Measurements from ENCODE around the gene ACTR3C.
"Not testable (repeated sequence)": the region's sequence is repeated elsewhere in the genome, so short reads cannot be mapped to it uniquely, and the experiment has no call there.

DNA sequence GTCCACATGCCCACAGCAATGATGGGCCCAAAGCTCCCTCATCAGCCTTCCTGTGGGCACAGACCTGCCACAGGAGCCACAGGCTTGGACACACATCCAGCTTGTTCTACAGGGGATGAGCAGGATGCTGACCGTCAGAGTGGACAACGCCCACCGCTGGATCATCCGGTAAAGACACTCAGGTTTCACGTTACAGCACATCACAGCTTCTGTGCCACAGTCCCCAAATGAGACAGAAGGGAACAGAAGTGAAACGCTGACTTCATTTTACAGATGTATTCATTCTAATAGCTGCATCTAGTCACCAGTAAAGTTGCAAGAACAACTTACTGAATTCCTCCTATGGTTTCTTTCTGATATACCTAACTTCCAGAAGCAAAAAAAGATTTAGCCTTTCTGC, 33.0 kb downstream of the ACTR3C start:
- TF ChIP-seq POLR2A (IDR thresholded peaks at IDR 0.05): not testable (repeated sequence)
- TF ChIP-seq, protein P1, sequence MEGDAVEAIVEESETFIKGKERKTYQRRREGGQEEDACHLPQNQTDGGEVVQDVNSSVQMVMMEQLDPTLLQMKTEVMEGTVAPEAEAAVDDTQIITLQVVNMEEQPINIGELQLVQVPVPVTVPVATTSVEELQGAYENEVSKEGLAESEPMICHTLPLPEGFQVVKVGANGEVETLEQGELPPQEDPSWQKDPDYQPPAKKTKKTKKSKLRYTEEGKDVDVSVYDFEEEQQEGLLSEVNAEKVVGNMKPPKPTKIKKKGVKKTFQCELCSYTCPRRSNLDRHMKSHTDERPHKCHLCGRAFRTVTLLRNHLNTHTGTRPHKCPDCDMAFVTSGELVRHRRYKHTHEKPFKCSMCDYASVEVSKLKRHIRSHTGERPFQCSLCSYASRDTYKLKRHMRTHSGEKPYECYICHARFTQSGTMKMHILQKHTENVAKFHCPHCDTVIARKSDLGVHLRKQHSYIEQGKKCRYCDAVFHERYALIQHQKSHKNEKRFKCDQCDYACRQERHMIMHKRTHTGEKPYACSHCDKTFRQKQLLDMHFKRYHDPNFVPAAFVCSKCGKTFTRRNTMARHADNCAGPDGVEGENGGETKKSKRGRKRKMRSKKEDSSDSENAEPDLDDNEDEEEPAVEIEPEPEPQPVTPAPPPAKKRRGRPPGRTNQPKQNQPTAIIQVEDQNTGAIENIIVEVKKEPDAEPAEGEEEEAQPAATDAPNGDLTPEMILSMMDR (IDR thresholded peaks at IDR 0.05): not testable (repeated sequence)

All from testis (tissue), 2 donors.